Measurements from ENCODE around the gene CTLA4.

DNA sequence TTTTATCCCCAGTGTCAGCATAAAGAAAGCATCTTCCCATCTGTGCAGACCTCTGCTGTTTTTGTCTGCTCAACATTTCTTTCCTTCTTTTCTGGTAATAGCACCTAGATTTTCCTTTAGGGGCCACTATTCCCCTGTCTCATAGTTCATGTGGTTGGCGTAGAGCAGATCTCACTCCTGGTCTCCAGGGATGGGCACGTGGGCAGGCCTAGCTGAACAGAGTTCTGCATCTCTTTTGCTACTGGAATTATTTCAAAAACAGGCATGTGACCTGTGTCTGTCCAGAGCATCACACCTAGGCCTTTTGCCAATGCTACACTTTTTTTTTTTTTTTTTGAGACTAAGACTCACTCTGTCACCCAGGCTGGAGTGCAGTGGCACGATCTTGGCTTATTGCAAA, 51.3 kb downstream of the CTLA4 start:
- TF ChIP-seq CTCF (IDR thresholded peaks at IDR 0.05) (no peak), POLR2AphosphoS5 (IDR thresholded peaks at IDR 0.05) (no peak), EP300 (IDR thresholded peaks at IDR 0.05) (no peak)

Data from esophagus muscularis mucosa (tissue), 4 donors.